Measurements from ENCODE around the gene ENTPD8.

DNA sequence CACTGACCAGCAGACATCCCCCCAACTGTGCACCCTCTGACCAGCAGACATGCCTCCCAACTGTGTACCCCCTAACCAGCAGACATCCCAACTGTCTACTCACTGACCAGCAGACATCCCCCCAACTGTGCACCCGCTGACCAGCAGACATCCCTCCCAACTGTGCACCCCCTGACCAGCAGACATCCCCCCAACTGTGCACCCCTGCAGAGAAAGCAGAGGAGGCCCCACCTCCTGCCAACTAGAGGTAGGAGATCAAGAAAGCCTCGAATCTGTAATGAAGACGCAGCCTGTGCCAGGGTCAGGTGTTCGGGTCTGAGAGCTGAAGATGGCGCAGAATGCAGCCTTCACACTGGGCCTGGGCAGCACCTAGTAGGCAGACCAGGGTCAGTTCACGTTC lies 47.7 kb upstream of the ENTPD8 start:
- TF ChIP-seq POLR2A (IDR thresholded peaks at IDR 0.05) (no peak), EP300 (IDR thresholded peaks at IDR 0.05) (no peak), POLR2AphosphoS5 (IDR thresholded peaks at IDR 0.05) (no peak)
- TF ChIP-seq, protein P1, sequence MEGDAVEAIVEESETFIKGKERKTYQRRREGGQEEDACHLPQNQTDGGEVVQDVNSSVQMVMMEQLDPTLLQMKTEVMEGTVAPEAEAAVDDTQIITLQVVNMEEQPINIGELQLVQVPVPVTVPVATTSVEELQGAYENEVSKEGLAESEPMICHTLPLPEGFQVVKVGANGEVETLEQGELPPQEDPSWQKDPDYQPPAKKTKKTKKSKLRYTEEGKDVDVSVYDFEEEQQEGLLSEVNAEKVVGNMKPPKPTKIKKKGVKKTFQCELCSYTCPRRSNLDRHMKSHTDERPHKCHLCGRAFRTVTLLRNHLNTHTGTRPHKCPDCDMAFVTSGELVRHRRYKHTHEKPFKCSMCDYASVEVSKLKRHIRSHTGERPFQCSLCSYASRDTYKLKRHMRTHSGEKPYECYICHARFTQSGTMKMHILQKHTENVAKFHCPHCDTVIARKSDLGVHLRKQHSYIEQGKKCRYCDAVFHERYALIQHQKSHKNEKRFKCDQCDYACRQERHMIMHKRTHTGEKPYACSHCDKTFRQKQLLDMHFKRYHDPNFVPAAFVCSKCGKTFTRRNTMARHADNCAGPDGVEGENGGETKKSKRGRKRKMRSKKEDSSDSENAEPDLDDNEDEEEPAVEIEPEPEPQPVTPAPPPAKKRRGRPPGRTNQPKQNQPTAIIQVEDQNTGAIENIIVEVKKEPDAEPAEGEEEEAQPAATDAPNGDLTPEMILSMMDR (IDR thresholded peaks at IDR 0.05) = no peak

All from sigmoid colon (tissue), 4 donors.